GM19452 (cell line): ENCODE results near the gene TPPP2.

Source experiments
- ATAC-seq: cut with Tn5 transposase; IDR thresholded peaks from one replicate; pipeline ENCODE4 v1.9.1; 2021; ENCODE audit not compliant: unreplicated experiment

TPPP2 gene

GRCh38 chr14:21056520-21057163 is 26.6 kb downstream of the TPPP2 start:
- ATAC-seq, result no peak

GRCh38 chr14:21057803-21058675 is 28.0 kb downstream of the TPPP2 start, which contains the start of gene RNASE8:
Gene RNASE8, plus strand, starts transcription at chr14:21057822. Its CDS starts 71 bp downstream, at chr14:21057893.
- ATAC-seq, result no peak

GRCh38 chr14:21058903-21059302 is 28.9 kb downstream of the TPPP2 start:
- no peak for ATAC-seq

DNA sequence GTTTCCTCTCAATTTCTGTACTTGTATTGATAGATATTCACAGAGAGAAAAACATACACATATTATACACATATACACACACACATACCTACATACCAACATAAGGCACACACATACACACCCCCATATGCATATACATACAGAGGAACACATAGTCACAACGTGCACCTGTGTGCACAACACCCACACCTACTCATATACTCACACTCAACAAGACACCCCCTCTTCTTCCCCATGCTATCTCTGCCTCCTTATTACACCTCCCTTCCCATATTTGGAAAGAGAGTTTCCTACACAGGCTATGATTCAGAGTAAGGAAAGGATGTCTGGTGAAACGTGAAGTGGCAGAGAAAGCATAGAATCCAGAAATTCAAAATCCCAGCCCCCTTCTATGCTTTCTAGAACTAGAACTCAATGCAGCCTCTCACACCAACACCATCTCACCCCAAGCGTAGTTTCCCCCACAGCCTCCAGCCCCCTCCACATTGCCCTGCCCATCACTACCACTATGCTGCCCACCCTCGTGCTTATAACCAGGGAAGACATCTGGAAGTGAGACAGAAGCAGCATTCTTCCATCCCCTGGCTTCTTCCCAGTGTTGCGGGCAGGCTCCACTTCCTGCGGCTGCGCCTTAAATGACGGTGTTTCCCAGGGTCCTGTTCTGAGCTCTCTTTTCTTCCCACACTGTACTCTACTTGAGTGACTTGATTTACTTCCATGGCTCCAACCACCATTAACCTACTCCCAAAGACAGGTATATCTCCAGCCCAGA is 30.0 kb downstream of the TPPP2 start:
- ATAC-seq, result no peak

GRCh38 chr14:21060614-21061346 is 30.8 kb downstream of the TPPP2 start:
- no peak for ATAC-seq

GRCh38 chr14:21061347-21061668 is 31.3 kb downstream of the TPPP2 start:
- ATAC-seq, result no peak

GRCh38 chr14:21063479-21063878 is 33.5 kb downstream of the TPPP2 start:
- no peak for ATAC-seq

DNA sequence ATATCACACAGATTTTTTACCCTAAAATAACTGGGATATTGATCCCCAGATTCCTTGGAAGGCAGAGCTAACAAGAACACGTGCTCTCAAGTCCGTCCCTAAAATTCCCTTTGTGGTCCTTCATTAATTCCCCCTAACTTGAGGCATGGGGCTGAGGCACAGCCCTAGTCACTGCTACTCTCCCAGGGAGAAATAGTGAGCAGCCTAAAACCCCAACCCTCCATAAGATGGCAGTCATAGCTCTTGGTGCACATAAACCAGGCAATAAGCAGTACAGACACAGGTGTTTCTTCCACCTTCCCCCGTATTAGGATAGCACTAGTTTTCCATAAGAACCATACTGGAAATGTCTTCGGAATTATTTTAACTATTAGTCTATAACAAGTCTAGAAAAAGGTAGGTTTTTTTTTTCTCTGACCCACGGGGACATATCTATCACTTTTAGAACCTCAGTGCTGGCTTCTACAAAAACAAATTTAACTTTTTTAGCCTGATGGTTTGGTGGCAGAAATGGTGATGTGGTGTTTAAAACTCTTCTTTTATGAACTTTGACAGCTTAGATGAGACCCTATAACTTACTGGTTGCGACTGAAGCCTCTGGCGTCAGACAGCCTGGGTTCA is 37.0 kb downstream of the TPPP2 start:
- ATAC-seq, result no peak

DNA sequence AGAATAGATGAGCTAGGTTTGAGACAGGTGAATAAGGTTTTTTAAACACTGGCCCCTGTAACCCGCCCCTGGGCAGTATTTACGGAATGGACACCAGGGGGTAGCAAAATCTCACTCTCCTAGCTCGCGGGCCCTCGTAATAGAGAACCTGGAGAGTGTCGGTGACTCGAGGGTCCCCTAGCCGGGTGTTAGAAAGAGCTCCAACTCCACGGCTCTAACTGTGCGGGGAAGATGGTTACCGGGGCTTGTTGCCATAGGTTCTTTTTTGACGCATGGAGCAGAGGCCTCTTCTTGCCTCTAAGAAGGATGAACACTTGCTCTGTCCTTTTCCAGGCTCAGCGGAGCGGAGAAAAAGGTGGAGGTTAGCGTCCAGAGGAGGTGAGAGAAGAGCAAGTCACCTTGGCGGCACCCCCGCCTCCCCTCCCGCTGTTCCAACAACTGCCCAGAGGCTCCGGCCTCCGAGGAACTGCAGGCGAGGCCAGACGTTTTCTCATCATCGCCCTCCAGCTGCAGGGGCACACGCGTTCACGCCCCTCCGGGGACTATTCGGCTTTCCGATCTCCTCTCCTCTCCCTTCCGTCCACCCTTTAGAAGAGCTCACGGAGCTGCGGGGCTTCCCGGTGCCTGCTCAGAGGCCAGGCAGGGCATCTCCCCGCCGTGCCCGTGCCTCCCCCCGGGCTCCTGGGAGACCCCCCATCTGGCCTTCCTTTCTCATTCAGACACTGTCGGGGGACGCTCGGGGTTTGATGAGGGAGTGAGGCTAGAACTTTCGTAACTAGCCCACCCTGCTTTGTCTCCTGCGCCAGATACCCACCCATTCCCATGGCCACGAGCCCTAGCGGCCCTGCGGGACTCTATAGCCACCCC is 38.7 kb downstream of the TPPP2 start:
- no peak for ATAC-seq

- no peak for ATAC-seq
These were observed 39.5 kb downstream of the TPPP2 start for GRCh38 chr14:21069388-21070082.

GRCh38 chr14:21070083-21070609 is 40.1 kb downstream of the TPPP2 start, which contains the start of gene ARHGEF40:
Gene ARHGEF40, plus strand, starts transcription at chr14:21070304. Its CDS starts 93 bp downstream, at chr14:21070397.
- no peak for ATAC-seq

DNA sequence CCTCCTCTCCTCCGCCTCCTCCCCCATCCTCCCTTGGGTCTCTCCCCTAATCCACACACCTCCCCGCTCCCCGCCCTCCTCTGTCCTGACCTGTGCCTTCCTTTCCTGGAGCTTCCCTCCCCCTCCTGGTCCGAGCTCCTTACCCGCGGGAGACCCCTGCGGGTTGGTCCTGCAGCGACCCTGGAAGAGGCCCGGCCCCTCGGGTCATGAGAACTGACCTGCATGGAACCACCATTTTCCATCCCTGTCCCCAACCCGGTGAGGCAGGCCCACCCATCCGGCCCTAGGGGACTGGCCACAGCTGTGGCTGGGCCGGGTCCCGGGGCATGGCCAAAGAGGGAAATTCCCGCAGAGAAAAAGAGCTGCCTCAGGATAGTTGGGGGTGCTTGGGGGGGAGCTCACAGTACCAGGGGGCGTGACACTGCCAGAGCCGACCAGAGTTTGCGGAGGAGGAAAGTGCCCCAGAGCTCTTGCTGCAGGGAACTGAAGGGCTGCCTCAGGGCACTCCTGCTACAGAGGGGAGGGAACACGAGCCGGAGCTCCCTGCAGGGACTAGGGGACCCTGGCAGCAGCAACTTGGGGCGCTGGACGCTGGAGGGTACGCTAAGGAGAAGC is 40.7 kb downstream of the TPPP2 start:
- ATAC-seq, result peak; percentile 2

DNA sequence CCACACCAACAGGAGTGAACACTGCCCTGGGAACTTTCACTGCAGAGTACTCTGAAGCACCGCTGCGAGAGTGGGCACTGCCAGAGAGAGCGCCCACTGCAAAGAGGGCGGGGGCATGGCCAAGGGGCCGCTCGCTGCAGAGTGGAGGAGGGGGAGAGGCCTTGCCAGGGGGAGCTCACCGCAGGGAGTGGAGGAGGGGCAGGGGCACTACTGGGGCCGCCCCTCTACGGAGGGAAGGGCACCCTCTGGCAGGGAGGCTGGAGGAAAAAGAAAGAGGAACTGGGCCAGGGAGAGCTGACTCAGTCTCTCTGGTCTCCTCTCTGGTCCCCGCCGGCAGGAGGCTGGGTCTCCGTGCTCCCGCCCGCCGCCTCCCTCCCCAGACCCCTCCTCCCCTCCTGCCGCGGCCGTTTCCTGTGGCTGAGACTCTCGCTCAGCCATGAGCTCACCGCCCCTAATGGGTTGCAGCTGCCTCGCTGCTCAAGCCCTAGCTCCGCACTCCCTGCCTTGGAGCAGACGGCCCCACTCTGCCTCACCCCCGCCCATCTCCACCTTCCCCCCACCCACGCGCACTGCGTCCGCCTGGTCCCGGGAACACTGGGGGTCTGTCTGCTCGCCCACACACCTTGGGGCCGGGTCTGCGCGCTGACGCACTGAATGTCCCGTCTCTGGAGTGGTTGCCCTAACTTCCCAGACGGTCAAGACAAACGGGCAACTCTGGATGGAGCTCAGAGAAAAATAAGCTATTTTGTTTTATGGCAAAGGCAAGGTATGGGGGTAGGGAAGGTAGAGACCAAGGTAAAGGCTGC is 41.4 kb downstream of the TPPP2 start:
- ATAC-seq, result peak; percentile 65

DNA sequence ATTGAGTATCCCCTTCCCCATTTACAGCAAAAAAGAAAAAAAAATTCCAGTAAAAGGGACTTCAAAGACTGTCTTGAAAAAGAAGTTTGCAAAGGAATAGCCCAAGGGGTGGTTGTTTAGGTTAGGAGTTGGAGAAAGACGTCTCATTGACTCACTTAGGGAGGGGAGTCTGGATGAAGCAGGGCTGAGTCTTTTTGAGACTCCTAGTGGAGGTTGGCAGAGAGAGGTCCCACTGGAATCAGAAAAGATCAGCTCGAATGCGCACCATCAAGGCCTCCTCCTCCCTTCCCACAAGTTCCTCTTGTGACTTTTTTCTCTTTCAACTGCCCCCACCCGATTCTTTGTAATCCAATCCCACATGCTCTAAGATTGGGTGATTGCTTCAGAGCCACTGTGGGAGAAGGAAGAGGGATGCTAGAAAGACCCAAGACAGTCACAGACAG is 42.0 kb downstream of the TPPP2 start:
- no peak for ATAC-seq

DNA sequence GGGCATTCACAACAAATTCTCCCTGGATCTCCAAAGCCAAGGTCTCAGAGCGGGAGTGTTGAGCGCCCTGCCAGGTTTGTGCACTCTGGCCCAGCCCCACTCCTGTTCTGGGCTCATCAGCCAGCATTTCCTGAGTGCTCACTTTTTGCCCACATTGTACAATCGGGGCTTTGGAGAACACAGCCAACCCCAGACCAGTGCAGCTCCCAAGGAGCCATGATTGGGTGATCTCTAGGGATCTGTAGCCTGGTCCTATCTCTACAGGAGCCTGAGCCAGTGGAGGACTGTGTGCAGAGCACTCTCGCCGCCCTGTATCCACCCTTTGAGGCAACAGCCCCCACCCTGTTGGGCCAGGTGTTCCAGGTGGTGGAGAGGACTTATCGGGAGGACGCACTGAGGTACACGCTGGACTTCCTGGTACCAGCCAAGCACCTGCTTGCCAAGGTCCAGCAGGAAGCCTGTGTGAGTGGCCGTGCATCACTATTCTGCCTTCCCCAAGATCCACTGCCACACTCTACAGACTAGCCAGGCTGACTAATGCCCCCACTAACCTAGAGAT is 42.8 kb downstream of the TPPP2 start:
- ATAC-seq, result no peak

- ATAC-seq, result no peak
These were observed 43.9 kb downstream of the TPPP2 start for GRCh38 chr14:21073921-21074320.
